ENCODE measurements around the gene MORN4.
"Not testable (repeated sequence)": the region's sequence is repeated elsewhere in the genome, so short reads cannot be mapped to it uniquely, and the experiment has no call there.

Gene MORN4

DNA sequence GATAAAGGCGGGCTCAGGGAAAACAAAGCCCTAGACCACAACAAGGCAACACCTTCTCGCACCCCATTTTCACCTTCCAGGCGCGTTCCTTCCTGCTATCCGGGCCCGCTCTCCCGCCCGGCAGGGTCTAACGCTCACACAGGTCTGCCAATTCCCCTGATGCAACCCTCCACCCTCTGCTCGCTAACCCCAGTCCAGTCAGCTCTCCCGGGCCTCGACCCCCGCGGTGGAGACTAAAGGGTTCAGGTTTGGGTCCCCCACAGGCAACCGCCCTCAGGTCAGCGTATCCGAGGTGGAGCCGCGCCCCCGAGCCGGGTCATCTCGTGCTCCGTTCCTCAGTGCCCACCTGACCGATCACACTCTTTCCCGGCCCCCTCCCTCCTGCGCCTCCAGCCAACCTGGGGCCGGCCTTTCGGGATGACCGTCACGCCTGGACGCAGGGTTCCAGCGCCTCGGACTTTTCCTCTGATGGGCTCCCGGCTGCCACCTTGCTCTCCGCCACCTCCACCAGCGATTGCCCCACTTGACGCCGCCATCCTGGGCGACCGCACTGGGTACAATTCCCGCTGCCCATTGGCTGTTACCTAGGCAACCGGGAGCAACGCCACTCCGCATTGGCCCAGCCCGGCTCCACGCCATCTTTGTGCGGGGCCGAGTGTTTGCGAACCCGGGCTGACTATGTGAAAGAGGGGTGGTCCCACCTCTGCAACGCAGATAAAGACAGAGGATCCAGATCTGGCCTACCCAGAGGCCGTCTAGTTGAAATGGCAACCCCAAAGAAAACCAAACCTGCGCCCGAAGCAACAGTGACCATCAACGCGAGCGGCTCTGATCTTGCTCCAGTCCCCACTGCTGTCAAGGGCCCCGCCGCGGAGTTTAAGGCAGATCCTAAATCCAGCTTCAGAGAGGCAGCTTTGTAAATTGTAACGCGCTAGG, at the start of gene MORN4:
MORN4 (minus strand) TSS at position 552 of the 936 bp plus-strand sequence. CDS start 13,847 bp downstream, outside the sequence.
- peak; percentile 92 for DNase-seq (ENCODE audit: low spot score)

DNA sequence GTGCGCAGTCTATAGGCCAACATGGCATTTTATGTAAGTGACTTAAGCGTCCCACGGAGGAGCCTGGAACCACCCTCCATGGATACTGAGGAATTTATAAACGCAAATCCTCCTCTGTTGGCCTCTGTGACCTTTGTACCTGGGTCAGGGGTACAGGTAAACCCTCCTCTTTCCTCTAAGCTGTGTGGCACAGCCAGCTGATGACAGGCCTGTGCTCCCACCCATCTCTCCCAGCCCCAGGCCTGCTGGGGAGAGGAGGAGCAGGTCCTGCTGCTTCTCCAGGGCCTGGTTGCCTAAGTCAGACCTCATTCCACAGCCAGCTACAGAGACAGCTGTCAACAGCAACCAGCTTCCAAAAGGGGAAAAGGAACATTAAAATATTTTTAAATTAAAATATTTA, 48.7 kb upstream of the MORN4 start:
- no peak for DNase-seq (ENCODE audit: low spot score)

GRCh38 chr10:97679594-97679993, 46.3 kb upstream of the MORN4 start:
- no peak for DNase-seq (ENCODE audit: low spot score)

DNA sequence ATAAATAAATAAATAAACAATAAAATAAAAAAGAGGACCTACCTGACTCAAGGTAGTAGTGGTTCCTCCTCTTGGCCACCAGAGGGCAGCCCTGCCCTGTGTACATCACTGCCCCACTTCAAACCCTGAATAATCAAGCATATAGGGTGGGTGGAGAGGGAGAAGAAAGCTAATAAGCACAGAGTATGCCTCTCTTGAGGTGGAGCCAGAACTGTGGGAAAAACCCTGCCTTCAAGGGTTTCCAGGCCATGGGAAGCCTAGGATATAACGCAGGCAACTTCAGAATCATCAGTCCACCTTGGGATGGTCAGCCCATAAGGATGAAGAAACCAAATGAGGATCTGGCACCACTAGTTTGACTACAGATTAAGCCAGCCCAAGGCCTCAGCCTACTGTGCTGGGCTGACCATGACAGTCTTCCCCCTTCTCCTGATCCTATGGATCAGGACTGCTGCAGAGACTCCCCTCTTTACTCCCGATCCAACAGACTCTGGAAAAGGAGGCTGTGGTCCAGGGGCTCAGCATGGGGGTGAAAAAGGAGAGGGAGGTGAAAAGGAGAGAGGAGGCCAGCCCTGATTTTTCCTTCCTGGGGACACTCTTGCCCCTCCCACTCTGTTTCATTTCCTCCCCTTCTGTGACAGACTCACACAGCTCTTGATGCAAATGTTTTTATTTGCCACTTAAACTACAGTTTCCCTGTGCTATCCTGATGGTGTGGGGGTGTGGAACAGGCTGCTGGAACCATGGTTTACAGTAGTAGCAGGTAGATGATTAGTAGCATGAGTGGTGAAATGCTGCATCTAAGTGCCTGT, 43.7 kb upstream of the MORN4 start:
- DNase-seq (ENCODE audit: low spot score) = peak; percentile 41

DNA sequence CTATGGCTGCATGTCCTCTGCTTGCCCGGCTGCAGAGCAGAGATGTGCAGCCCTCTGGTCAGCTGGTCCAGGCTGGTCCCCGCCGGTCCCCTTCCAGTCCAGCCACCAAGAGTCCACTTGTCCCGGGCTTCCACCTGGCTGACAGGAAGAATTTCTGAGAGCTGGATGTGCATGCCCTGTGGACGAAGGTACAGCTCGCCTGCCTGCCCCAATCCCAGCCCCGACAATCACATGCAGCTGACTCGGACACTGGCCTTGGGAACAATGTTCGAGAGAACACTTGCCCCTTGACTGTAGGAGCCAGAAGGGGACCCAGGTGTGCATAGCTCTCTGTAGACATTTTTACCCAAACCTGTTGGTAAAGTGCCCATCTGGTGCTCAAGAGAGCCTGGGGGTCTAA, 41.9 kb upstream of the MORN4 start:
- no peak for DNase-seq (ENCODE audit: low spot score)

DNA sequence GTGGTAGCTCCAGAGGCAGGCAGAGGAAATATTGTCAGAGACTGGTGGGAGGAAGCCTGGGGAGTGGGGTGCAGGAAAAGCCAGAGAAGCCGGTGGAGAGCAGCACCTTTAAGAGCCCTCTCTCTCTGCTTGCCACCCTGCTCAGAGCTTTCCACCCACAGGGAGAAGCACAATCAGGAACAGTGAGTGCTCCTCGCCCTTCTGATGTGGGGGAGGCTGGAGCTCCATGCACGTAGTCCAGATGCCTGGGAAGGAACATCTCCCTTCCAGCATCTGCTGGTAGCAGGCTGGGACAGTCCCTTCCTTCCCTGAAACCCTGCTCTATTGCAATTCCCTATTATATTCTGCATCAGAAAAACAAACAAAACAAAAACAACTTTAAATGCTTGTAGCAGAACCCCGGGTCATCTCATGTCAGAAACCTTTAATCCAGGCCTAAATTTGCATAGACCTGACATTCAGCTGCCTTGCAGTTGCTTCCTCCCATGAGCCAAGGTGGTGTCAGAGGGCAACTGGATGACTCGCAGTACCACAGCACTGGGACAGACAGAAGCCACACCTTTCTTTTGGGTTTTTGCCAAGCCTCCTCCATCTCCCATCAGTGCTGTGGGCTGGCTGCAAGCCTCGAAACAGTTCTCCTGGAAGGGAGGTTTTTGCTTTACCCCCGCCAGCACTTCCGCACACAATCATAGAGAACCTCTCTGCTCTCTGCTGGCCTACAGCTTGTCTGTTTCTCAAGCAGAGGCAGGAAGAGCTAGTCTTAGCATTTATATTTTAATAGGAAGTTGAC, 40.6 kb upstream of the MORN4 start:
- DNase-seq (ENCODE audit: low spot score) = no peak

DNA sequence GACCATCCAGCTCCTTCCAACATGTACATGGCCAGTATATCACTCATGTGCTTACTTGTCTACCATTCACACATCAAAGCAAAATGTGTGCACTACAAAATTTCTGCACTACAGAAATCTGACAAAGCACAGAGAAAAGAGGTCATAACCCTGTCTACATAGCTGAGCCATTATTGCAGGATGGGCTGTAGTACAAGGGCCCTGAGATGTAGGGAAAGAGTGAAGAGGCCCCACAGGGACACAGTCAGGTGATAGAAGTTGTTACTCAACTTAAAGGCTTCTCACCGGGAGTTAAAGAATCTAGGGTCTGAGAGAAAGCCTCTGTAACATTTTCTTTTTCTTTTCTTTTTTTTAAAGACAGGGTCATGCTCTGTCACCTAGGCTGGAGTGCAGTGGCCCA, 36.3 kb upstream of the MORN4 start:
- DNase-seq (ENCODE audit: low spot score) = no peak

DNA sequence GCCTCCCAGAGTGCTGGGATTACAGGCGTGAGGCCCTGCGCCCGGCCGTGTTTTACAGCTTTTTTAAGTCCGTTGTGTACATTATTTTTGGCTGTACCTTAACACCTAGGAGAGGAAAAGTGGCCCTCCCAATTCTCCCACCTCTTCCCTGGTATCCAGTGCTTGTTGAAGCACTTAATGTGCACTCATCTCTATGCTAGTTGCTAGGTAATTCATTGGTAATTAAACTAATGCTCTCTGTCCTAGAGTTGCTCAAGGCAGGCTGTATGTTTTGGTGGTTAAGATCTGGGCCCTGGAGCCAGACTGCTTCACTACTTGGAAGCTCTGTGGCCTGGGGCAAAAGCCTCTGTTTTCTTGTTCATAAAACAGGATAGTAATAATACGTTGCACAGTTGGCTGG, 34.2 kb upstream of the MORN4 start:
- DNase-seq (ENCODE audit: low spot score) = no peak

GRCh38 chr10:97666992-97667391, 33.7 kb upstream of the MORN4 start:
- no peak for DNase-seq (ENCODE audit: low spot score)

- no peak for DNase-seq (ENCODE audit: low spot score)
Measured at GRCh38 chr10:97664282-97664850, 31.1 kb upstream of the MORN4 start.

DNA sequence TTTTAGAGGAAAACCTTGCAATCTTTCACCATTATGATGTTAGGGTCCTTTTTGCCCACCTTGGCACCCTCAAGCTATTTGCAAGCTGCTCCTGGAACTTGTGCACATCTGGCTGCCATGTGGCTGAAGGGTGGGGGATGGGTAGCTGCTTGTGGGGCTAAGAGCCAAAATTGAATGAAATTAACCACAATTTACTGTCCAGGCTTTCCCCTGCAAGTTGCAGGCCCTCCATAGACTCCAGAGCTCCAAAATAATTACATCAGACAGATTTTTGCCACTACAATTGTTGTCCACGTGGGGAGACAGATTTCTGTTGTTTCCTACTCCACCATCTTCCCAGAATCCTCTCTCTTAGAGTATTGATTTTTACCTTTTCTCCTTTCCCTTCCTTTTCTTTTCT, 26.3 kb upstream of the MORN4 start:
- no peak for DNase-seq (ENCODE audit: low spot score)

DNA sequence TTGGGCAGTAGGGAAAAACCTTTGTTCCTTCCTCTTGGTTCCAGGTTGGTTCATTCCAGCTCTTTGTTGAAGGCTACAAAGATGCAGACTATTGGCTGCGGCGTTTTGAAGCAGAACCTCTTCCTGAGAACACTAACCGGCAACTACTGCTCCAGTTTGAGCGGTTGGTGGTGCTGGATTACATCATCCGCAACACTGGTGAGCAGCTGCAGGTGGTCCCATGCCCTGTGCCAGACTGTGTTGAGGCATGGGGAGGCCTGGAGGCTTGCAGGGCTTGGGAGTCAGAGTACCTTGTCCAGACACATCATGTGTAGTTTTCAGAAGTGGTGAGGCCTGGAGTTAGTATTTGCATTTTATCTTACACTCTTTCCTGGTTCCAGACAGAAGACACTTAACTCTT, 23.5 kb upstream of the MORN4 start:
- DNase-seq (ENCODE audit: low spot score) = no peak

DNA sequence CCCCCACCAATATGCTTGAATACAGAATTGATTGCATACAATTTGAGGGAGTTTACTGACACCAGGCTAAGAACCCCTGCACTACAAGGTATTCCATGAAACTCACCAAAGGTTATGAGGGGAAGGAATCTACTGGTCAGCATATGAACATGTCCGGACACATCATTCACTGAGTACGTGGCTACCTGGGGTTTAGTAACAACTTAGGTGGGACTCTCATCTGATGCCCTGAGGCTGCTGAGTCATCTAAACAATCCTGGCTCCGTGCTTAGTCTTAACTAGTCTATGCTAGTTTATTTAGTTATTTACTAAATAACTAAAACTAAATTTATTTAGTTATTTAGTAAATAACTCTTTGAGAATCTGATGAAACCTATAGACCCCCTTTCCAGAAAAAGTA, 18.5 kb upstream of the MORN4 start:
- DNase-seq (ENCODE audit: low spot score) = no peak

- DNase-seq (ENCODE audit: low spot score) = no peak
Measured at GRCh38 chr10:97650726-97651125, 17.4 kb upstream of the MORN4 start.

DNA sequence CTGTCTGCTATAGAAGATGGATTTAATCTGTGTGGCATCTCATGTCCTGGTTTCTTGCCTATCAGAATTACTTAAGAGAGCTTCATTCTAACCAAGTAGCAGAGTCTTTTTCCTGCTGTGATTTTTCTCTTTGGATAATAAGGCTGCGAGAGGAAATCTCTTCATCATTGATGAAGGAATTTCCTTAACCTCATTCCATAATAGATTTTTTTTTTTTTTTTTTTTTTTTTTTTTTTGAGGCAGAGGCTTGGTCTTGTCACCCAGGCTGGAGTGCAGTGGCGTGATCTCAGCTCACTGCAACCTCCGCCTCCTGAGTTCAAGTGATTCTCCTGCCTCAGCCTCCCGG, 16.1 kb upstream of the MORN4 start:
- not testable (repeated sequence) for DNase-seq (ENCODE audit: low spot score)

DNA sequence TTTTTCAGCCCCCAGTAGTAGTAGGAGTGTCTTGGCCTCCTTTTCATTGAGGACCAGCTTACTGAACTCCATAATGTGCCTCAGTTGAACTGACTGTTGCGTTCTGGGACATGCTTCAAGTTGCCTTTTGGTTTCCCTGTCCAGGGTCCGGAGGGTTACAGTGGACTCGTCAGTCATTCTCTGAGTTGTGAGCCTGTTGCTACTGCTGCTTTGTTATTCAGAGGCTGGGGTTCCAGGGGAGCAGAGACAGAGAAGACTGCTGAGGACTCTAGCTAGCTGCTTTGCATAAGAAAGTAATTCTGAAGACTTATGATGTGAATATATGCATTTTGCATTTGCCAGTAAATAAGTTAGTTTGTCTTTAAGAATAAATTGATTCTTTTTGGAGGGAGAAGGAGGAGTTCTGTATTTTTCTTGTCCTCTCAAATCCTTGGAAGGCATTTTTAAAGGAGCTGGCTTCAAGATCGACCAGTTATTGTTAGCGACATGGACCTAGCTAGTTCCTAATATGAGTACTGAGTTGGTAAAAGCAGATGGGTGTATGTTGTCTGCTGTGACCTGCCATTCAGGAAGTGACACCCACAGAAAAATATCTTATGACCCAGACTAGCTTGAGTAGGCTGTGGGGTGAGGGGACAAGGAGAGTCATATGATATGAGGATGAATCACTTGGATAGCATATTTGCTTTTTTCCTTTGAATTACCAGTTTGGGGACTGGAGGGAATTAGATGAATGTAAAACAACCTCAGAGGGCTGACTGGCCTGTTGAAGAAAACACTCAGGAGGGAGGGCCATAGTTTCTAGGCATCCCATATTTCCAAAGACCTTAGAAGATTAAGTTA, 15.5 kb upstream of the MORN4 start:
- peak; percentile 45 for DNase-seq (ENCODE audit: low spot score)

GRCh38 chr10:97647556-97647955, 14.3 kb upstream of the MORN4 start:
- DNase-seq (ENCODE audit: low spot score) = no peak

DNA sequence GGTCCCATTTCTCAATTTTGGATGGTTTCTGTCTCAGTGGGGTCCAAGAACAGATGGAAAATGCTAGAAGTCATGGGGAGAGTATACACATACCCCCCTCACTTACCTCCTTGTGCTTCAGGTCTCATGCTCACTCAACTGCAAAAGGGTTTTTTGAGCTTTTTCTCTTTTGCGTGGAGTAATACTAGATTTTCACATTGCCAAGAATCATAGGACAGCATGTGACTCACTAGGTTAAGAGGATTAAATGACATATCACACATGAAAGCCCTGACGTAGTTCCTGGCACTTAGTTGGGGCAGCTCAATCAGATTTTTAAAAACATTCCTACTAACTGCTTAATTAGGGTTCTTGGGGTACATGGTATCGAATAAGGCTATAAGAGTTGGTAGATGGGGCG, 11.6 kb upstream of the MORN4 start:
- no peak for DNase-seq (ENCODE audit: low spot score)

DNA sequence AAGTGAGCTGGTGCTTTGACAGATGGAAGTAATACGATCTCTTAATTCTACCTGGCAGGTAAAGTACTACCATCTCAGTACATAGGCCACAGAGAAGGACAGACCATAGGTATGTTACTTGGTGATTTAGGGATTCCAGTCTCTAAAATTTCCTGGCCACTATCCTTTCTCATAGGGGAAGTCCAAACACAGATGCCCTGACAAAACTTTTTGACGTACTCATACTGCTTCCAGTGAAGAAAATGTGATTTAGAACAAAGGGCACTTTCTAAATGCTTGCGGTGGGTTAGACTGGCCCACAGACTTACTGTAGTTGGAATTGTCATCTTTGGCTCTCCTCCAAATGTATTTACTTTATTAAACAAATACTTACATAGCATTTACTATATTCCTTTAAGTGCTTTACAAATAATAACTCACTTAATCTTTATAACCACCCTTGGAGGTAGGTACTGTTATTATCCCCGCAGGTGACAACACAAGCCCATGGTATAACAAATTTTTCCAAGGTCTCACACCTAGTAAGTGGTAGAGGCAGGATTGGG, 10.2 kb upstream of the MORN4 start:
- DNase-seq (ENCODE audit: low spot score) = no peak

GRCh38 chr10:97642471-97643159, 9.3 kb upstream of the MORN4 start:
- not testable (repeated sequence) for DNase-seq (ENCODE audit: low spot score)
